Measurements from ENCODE around the gene ISCU. TPM values are rescaled to one million over a fixed set of nuclear protein-coding genes. Genes with fewer than 3 reads are reported as not detected.

The ISCU gene
- total RNA-seq, 6 experiments from 2014 or later: 36.7 to 81.8 (median 58.4) TPM

- Histone ChIP-seq H3K9me3 (no peaks in the 10 kb centered on the region), H3K4me1 (no peaks in the 10 kb centered on the region), H3K27ac (no peak overlapping the region), H3K27me3 (no peaks in the 10 kb centered on the region), H3K36me3 (no peaks in the 10 kb centered on the region), H3K4me3 (no peak overlapping the region)
- DNase-seq: no peak
- TF ChIP-seq CTCF (IDR thresholded peaks at IDR 0.05) (no peak), POLR2A (IDR thresholded peaks at IDR 0.05) (no peak)
- ATAC-seq: no peak
- WGBS (ENCODE audit: insufficient coverage, low coverage, low lambda C conversion rate, missing lambda C conversion rate): 53% methylated on average over 2 of the region's 17 CpGs
- intact Hi-C loops (cut with DNase I): no loop called here
Measured at GRCh38 chr12:108595711-108596647, 33.6 kb downstream of the ISCU start.

- H3K27ac ChIP-seq: no peak overlapping the region
- DNase-seq (no peak), ATAC-seq (no peak)
- no peak overlapping the region for H3K4me3 ChIP-seq
- TF ChIP-seq POLR2A (IDR thresholded peaks at IDR 0.05) (no peak), CTCF (IDR thresholded peaks at IDR 0.05) (no peak)
- WGBS (ENCODE audit: insufficient coverage, low coverage, low lambda C conversion rate, missing lambda C conversion rate): 40% methylated on average over 2 of the region's 10 CpGs
- H3K36me3 ChIP-seq: no peaks in the 10 kb centered on the region
- intact Hi-C loops (cut with DNase I): no loop called here
- no peaks in the 10 kb centered on the region for H3K9me3 ChIP-seq
- no peaks in the 10 kb centered on the region for H3K27me3 ChIP-seq
- H3K4me1 ChIP-seq: no peaks in the 10 kb centered on the region
Measured at GRCh38 chr12:108596854-108597558, 34.6 kb downstream of the ISCU start.

GRCh38 chr12:108597559-108598471 lies 35.4 kb downstream of the ISCU start, which contains the start of gene TMEM119:
Gene TMEM119 (minus strand): TSS chr12:108598084. CDS start chr12:108592383, 5,701 bp downstream.
- TF ChIP-seq POLR2A (IDR thresholded peaks at IDR 0.05) (no peak), CTCF (IDR thresholded peaks at IDR 0.05) (no peak)
- ATAC-seq (peak; percentile 21 to 42 (median 30)), DNase-seq (no peak)
- no peaks in the 10 kb centered on the region for H3K27me3 ChIP-seq
- H3K4me1 ChIP-seq: no peaks in the 10 kb centered on the region
- WGBS (ENCODE audit: insufficient coverage, low coverage, low lambda C conversion rate, missing lambda C conversion rate): 38% methylated on average over 8 of the region's 27 CpGs
- no peak within 1 kb of the TSS for H3K4me3 ChIP-seq
- H3K36me3 ChIP-seq: no peaks in the 10 kb centered on the region
- no peak within 1 kb of the TSS for H3K27ac ChIP-seq
- intact Hi-C loops (cut with DNase I): no loop called here
- no peaks in the 10 kb centered on the region for H3K9me3 ChIP-seq

GRCh38 chr12:108598553-108599250 lies 36.3 kb downstream of the ISCU start:
- Histone ChIP-seq H3K36me3 (no peaks in the 10 kb centered on the region), H3K27ac (no peak overlapping the region), H3K4me1 (no peaks in the 10 kb centered on the region), H3K9me3 (no peaks in the 10 kb centered on the region), H3K27me3 (no peaks in the 10 kb centered on the region), H3K4me3 (no peak overlapping the region)
- no peak for TF ChIP-seq POLR2A (IDR thresholded peaks at IDR 0.05)
- TF ChIP-seq CTCF (IDR thresholded peaks at IDR 0.05): no peak
- intact Hi-C loops (cut with DNase I): no loop called here
- DNase-seq (no peak), ATAC-seq (no peak)
- 76% methylated on average over 2 of the region's 11 CpGs for WGBS (ENCODE audit: insufficient coverage, low coverage, low lambda C conversion rate, missing lambda C conversion rate)
